IMR-90 (cell line): Measurements from ENCODE around the gene CDKN2D. TPM values are rescaled to one million over a fixed set of nuclear protein-coding genes. Genes with fewer than 3 reads are reported as not detected.

Source experiments
- ATAC-seq: fragments of 200-7000 bp; cut with Tn5 transposase; 2 replicates; pipeline ENCODE4 v1.9.1; 2020; ENCODE audit warnings: low read depth, mild to moderate bottlenecking, moderate library complexity
- BruUV-seq: library from RNA; stranded (reverse); fragments of 400-500 nt; replicated peaks from 2 replicates; lab custom pipeline; 2021; lab: Mats Ljungman, UMichigan
- CTCF ChIA-PET: fragments of 300-600 bp; formaldehyde crosslinking; extraction: SDS; loops from one replicate; lab custom pipeline; 2021; ENCODE audit warnings: antibody characterized with exemption; lab: Yijun Ruan, JAX
- POLR2A ChIA-PET: fragments of 300-600 bp; sonication (Branson Sonifier 250); formaldehyde crosslinking; loops from one replicate; lab custom pipeline; 2022; ENCODE audit warnings: antibody characterized with exemption; ENCODE audit not compliant: unreplicated experiment; lab: Charles Lee
- DNase-seq: peaks from one replicate; pipeline ENCODE4 v3.0.0; 2013
- H2AFZ ChIP-seq: replicated peaks from 2 replicates; pipeline ENCODE3; 2013; ENCODE audit warnings: low read length, mild to moderate bottlenecking; ENCODE audit not compliant: poor library complexity
- H2AK5ac ChIP-seq: 2 replicates; pipeline ENCODE4 v1.6.1; 2013; ENCODE audit warnings: low read depth, low read length, inconsistent platforms
- H2AK9ac ChIP-seq: replicated peaks from 2 replicates; pipeline ENCODE3; 2013; ENCODE audit warnings: mild to moderate bottlenecking, low read depth, low read length, moderate library complexity; ENCODE audit not compliant: poor library complexity
- H2BK120ac ChIP-seq: 2 replicates; pipeline ENCODE4 v1.6.1; 2013; ENCODE audit warnings: low read depth, low read length, inconsistent platforms
- H2BK15ac ChIP-seq: 3 replicates; pipeline ENCODE4 v1.6.1; 2013; ENCODE audit warnings: low read depth, low read length, inconsistent platforms
- H2BK20ac ChIP-seq: 2 replicates; pipeline ENCODE4 v1.6.1; 2013; ENCODE audit warnings: low read depth, mild to moderate bottlenecking, inconsistent platforms, low read length, moderate library complexity
- H2BK5ac ChIP-seq: 2 replicates; pipeline ENCODE4 v1.6.1; 2013; ENCODE audit warnings: mild to moderate bottlenecking, low read depth, low read length, inconsistent platforms; ENCODE audit not compliant: poor library complexity, severe bottlenecking
- H3K14ac ChIP-seq: replicated peaks from 2 replicates; pipeline ENCODE4 v1.6.1; 2013; ENCODE audit warnings: low read depth, low read length, inconsistent platforms
- H3K18ac ChIP-seq: 2 replicates; pipeline ENCODE4 v1.6.1; 2013; ENCODE audit warnings: low read depth, low read length, control low read depth
- H3K23ac ChIP-seq: 2 replicates; pipeline ENCODE4 v1.6.1; 2013; ENCODE audit warnings: low read depth, low read length, inconsistent platforms
- H3K27ac ChIP-seq: 2 replicates; pipeline ENCODE4 v1.5.1; 2013; ENCODE audit warnings: mild to moderate bottlenecking, control low read depth, low read length; ENCODE audit not compliant: insufficient read depth
- H3K27me3 ChIP-seq: 2 replicates; pipeline ENCODE4 v1.6.1; 2013; ENCODE audit warnings: low read length; ENCODE audit not compliant: control insufficient read depth, insufficient read depth
- H3K36me3 ChIP-seq: 2 replicates; pipeline ENCODE4 v1.6.1; 2013; ENCODE audit warnings: low read length, mixed read lengths; ENCODE audit not compliant: control insufficient read depth, insufficient read depth
- H3K4ac ChIP-seq: 2 replicates; pipeline ENCODE4 v1.6.1; 2013; ENCODE audit warnings: low read depth, low read length, inconsistent platforms
- H3K4me1 ChIP-seq: 2 replicates; pipeline ENCODE4 v1.6.1; 2013; ENCODE audit warnings: low read length, mixed read lengths; ENCODE audit not compliant: control insufficient read depth, insufficient read depth
- H3K4me2 ChIP-seq: 2 replicates; pipeline ENCODE4 v1.6.1; 2013; ENCODE audit warnings: low read depth, mild to moderate bottlenecking, control low read depth, low read length, moderate library complexity
- H3K4me3 ChIP-seq: 2 replicates; pipeline ENCODE4 v1.5.1; 2013; ENCODE audit warnings: low read depth, mild to moderate bottlenecking, control low read depth, low read length, moderate library complexity; ENCODE audit not compliant: insufficient read depth
- H3K56ac ChIP-seq: 2 replicates; pipeline ENCODE4 v1.6.1; 2013; ENCODE audit warnings: low read length, inconsistent platforms; ENCODE audit not compliant: insufficient read depth; ENCODE audit errors: extremely low read depth
- H3K79me1 ChIP-seq, 2 experiments: 2 replicates each; pipeline ENCODE4 v1.6.1; 2013; ENCODE audit warnings: low read length in 2 of 2, inconsistent platforms in 1 of 2, low read depth in 1 of 2
- H3K9ac ChIP-seq: 2 replicates; pipeline ENCODE4 v1.6.1; 2013; ENCODE audit warnings: low read depth, low read length, control low read depth
- H3K9me1 ChIP-seq: 2 replicates; pipeline ENCODE4 v1.6.1; 2013; ENCODE audit warnings: low read length, inconsistent platforms; ENCODE audit not compliant: insufficient read depth
- H3K9me3 ChIP-seq: 2 replicates; pipeline ENCODE4 v1.6.1; 2013; ENCODE audit warnings: low read length; ENCODE audit not compliant: control insufficient read depth, insufficient read depth
- H4K20me1 ChIP-seq: 2 replicates; pipeline ENCODE4 v1.6.1; 2013; ENCODE audit warnings: low read length, inconsistent platforms; ENCODE audit not compliant: insufficient read depth
- H4K5ac ChIP-seq: 2 replicates; pipeline ENCODE4 v1.6.1; 2013; ENCODE audit warnings: mild to moderate bottlenecking, low read depth, low read length, control low read depth
- H4K8ac ChIP-seq, 2 experiments: 2 replicates each; pipeline ENCODE4 v1.6.1; 2013; ENCODE audit warnings: low read depth in 2 of 2, low read length in 2 of 2, control low read depth in 1 of 2, inconsistent platforms in 1 of 2
- H4K91ac ChIP-seq: 2 replicates; pipeline ENCODE4 v1.6.1; 2013; ENCODE audit warnings: low read depth, low read length, inconsistent platforms; ENCODE audit not compliant: insufficient read depth
- MAZ ChIP-seq: IDR thresholded peaks from 2 replicates; pipeline ENCODE4 v1.6.1; 2012; ENCODE audit warnings: low read depth, mild to moderate bottlenecking, low read length, improper control_type of control experiment, moderate library complexity, borderline replicate concordance
- SMC3 ChIP-seq: fragments of 150-350 bp; IDR thresholded peaks from 2 replicates; pipeline ENCODE4 v1.6.1; 2016; ENCODE audit warnings: low read depth, mild to moderate bottlenecking, antibody characterized with exemption, low read length, moderate library complexity
- WGBS, 2 experiments: methylation state at CpG; one replicate each; pipeline versions ENCODE4 v1.1.5 to v1.1.7; 2013; ENCODE audit warnings: missing lambda C conversion rate in 2 of 2; ENCODE audit not compliant: insufficient read length in 1 of 2; ENCODE audit errors: extremely low coverage in 2 of 2; 5-methylcytosine and 5-hydroxymethylcytosine counted together
- dilution Hi-C: fragments of 300-500 bp; cut with HindIII; formaldehyde crosslinking; loops from one replicate; pipeline ENCODE4 v1.14.3; 2018; ENCODE audit warnings: low sequenced_read_pairs; ENCODE audit not compliant: unreplicated experiment
- in situ Hi-C: fragments of 300-500 bp; cut with MboI; formaldehyde crosslinking; loops from 3 replicates; pipeline ENCODE4 v1.14.3; 2019; ENCODE audit warnings: low sequenced_read_pairs, inconsistent platforms, mixed read lengths
- intact Hi-C: fragments of 100-400 bp; cut with micrococcal nuclease; formaldehyde crosslinking; loops from 2 replicates; pipeline ENCODE4 v1.10.0; 2022
- polyA plus RNA-seq, 3 experiments: library from polyadenylated mRNA; depleted of rRNA; stranded (reverse); fragments of >200 nt; gene quantifications; 2 replicates each; pipeline ENCODE4 v1.2.3, GENCODE V29; 2012; ENCODE audit warnings: low replicate concordance in 1 of 3
- total RNA-seq: library from RNA; depleted of rRNA; stranded (reverse); fragments of >200 nt; gene quantifications from 2 replicates; pipeline ENCODE4 v1.2.3, GENCODE V29; 2012

The CDKN2D gene
- total and polyA plus RNA-seq, 2 of the 4 experiments (the other 2 are of a cell fraction): 3.6 to 8.5 TPM

DNA sequence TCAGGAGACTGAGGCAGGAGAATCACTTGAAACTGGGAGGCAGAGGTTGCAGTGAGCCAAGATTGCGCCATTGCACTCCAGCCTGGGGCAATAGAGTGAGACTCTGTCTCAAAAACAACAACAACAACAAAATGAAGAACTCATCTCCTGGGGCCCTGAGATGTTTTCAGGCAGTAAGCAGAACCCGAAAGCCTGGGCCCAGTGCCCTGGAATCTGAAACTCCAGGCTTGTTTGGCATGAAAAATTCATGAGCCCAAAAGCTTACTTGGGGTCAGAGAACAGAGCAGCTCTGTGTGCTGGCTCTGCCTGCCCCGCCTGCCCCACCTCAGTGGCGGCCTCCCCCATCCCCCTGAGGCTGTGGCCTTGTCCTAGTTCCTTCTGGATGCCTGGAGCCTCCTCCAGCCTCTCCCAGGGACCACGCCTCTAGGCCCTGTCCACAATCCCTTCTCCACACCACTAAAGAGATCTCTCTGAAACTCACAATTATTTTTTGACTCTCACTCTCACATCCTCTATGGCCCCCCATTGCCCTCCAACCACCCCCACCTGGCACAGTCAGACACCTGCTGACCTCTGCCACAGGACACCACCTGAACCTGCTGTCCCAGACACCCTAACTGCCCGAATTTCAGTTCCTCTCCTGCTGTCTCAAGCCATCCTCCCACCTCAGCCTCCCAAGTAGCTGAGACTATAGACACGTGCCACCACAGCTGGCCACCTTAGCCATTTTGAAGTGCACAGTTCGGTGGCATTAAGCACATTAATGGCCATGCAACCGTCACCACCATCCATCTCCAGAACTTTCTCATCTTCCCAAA, 25.2 kb upstream of the CDKN2D start:
- no peaks in the 10 kb centered on the region for H3K79me1 ChIP-seq
- H2BK120ac ChIP-seq: no peak overlapping the region
- H2AK5ac ChIP-seq: no peak overlapping the region
- H4K5ac ChIP-seq: no peak overlapping the region
- no peak overlapping the region for H3K4me3 ChIP-seq
- H3K27ac ChIP-seq: no peak overlapping the region; the same call in 1 of the 2 replicates
- no peaks in the 10 kb centered on the region for H3K36me3 ChIP-seq
- WGBS, 2 experiments: 59% methylated on average over 5 of the region's 9 CpGs; no CpG with 5 or more reads in 1 of the 2 experiments
- intact Hi-C loops: no loop called here
- no peak overlapping the region for H4K91ac ChIP-seq
- no peaks in the 10 kb centered on the region; the same call in 1 of the 2 replicates for H3K9me1 ChIP-seq
- no TSS peak for BruUV-seq
- no peaks in the 10 kb centered on the region; the same call in 1 of the 2 replicates for H3K4me1 ChIP-seq
- ChIA-PET POLR2A (no interaction called here), CTCF (no interaction called here)
- H2AK9ac ChIP-seq: no peak overlapping the region
- no peak overlapping the region for H2BK20ac ChIP-seq
- H3K4me2 ChIP-seq: no peak overlapping the region
- dilution Hi-C loops: no loop called here
- no peak overlapping the region; the same call in 1 of the 2 replicates for H3K18ac ChIP-seq
- in situ Hi-C loops: no loop called here
- no peak overlapping the region for H3K14ac ChIP-seq
- no peak overlapping the region for H3K9ac ChIP-seq
- no peak overlapping the region for H3K4ac ChIP-seq
- no peak for TF ChIP-seq MAZ
- no peak for TF ChIP-seq SMC3
- no peak overlapping the region for H2BK15ac ChIP-seq
- peak; percentile 59 for ATAC-seq
- no peak overlapping the region for H3K23ac ChIP-seq
- no peak for DNase-seq
- no peak overlapping the region for H4K8ac ChIP-seq
- peaks cover 22% of the 10 kb centered on the region for H3K27me3 ChIP-seq
- H3K56ac ChIP-seq: no peak overlapping the region
- H2AFZ ChIP-seq: no peak overlapping the region
- no peaks in the 10 kb centered on the region for H4K20me1 ChIP-seq
- no peaks in the 10 kb centered on the region for H3K9me3 ChIP-seq
- no peak overlapping the region for H2BK5ac ChIP-seq
